GM12878 (cell line): ENCODE data around the gene TSEN54. TPM values are rescaled to one million over a fixed set of nuclear protein-coding genes. Genes with fewer than 3 reads are reported as not detected.
A peak's percentile ranks its signal among the peaks of the same experiment; 100 is the strongest.

Source experiments
- ASH2L ChIP-seq: fragments of 300-600, 200-600 bp; sonication (generic); IDR thresholded peaks from 2 replicates; pipeline ENCODE4 v1.6.1; 2017; ENCODE audit warnings: low read depth, mild to moderate bottlenecking, borderline replicate concordance
- BHLHE40 ChIP-seq, 2 experiments: fragments of 450-650 bp in 1 of 2; IDR thresholded peaks; 2 replicates each; pipeline ENCODE4 v1.6.1; 2011 to 2017; ENCODE audit warnings: low read depth in 2 of 2, borderline replicate concordance in 1 of 2, improper control_type of control experiment in 1 of 2, low read length in 1 of 2, mild to moderate bottlenecking in 1 of 2
- ESRRA ChIP-seq: IDR thresholded peaks from 2 replicates; pipeline ENCODE4 v1.6.1; 2012; ENCODE audit warnings: mild to moderate bottlenecking, low read length, improper control_type of control experiment
- EZH2 ChIP-seq: IDR thresholded peaks from 2 replicates; pipeline ENCODE4 v1.6.1; 2012; ENCODE audit warnings: low read depth, mild to moderate bottlenecking, control low read depth, inconsistent platforms, low read length, borderline replicate concordance; ENCODE audit not compliant: control insufficient read depth
- GABPA ChIP-seq: IDR thresholded peaks from 2 replicates; pipeline ENCODE4 v1.6.1; 2014; ENCODE audit warnings: antibody characterized with exemption, low read depth, mild to moderate bottlenecking, inconsistent platforms
- HDAC2 ChIP-seq: fragments of 200-600 bp; sonication (generic); IDR thresholded peaks from 2 replicates; pipeline ENCODE4 v1.6.1; 2017
- KDM1A ChIP-seq: fragments of 200-600 bp; sonication (generic); IDR thresholded peaks from 2 replicates; pipeline ENCODE4 v1.6.1; 2016; ENCODE audit warnings: borderline replicate concordance
- KLF5 ChIP-seq: fragments of 450-650 bp; IDR thresholded peaks from 2 replicates; pipeline ENCODE4 v1.6.1; 2014; ENCODE audit warnings: mild to moderate bottlenecking; ENCODE audit not compliant: partially characterized antibody
- LARP7 ChIP-seq: fragments of 450-650 bp; IDR thresholded peaks from 2 replicates; pipeline ENCODE4 v1.6.1; 2017; ENCODE audit warnings: mild to moderate bottlenecking
- MTA2 ChIP-seq: fragments of 450-650 bp; IDR thresholded peaks from 2 replicates; pipeline ENCODE4 v1.6.1; 2016; ENCODE audit warnings: low read depth, mild to moderate bottlenecking, moderate library complexity
- MXI1 ChIP-seq: fragments of 150-350 bp; IDR thresholded peaks from 2 replicates; pipeline ENCODE4 v1.6.1; 2011; ENCODE audit warnings: low read depth, mild to moderate bottlenecking, inconsistent platforms, low read length, improper control_type of control experiment
- NFIC ChIP-seq: IDR thresholded peaks from 2 replicates; pipeline ENCODE4 v1.6.1; 2012; ENCODE audit warnings: low read depth, mild to moderate bottlenecking, inconsistent platforms, low read length, moderate library complexity
- NFYA ChIP-seq: IDR thresholded peaks from 2 replicates; pipeline ENCODE4 v1.6.1; 2011; ENCODE audit warnings: low read depth, mild to moderate bottlenecking, low read length, improper control_type of control experiment, borderline replicate concordance
- NR2F1 ChIP-seq: fragments of 450-650 bp; conservative IDR thresholded peaks from 2 replicates; pipeline ENCODE4 v1.6.1; 2017; ENCODE audit warnings: mild to moderate bottlenecking
- PML ChIP-seq: IDR thresholded peaks from 2 replicates; pipeline ENCODE4 v1.6.1; 2012; ENCODE audit warnings: low read length, inconsistent platforms
- RCOR1 ChIP-seq: conservative IDR thresholded peaks from 2 replicates; pipeline ENCODE4 v1.6.1; 2012; ENCODE audit warnings: low read depth, low read length, improper control_type of control experiment
- SIN3A ChIP-seq: IDR thresholded peaks from 2 replicates; pipeline ENCODE4 v1.6.1; 2012; ENCODE audit warnings: low read depth, low read length, improper control_type of control experiment
- SMARCA5 ChIP-seq: fragments of 450-650 bp; IDR thresholded peaks from 2 replicates; pipeline ENCODE4 v1.6.1; 2017; ENCODE audit warnings: mild to moderate bottlenecking
- SPI1 ChIP-seq: IDR thresholded peaks from 2 replicates; pipeline ENCODE4 v1.6.1; 2011; ENCODE audit warnings: low read depth, mild to moderate bottlenecking, low read length, moderate library complexity, borderline replicate concordance; ENCODE audit not compliant: insufficient read depth
- YY1 ChIP-seq: IDR thresholded peaks from 2 replicates; pipeline ENCODE4 v1.6.1; 2011; ENCODE audit warnings: low read depth, mild to moderate bottlenecking, low read length
- ZBED1 ChIP-seq: IDR thresholded peaks from 2 replicates; pipeline ENCODE4 v1.6.1; 2016; ENCODE audit warnings: borderline replicate concordance
- ZNF622 ChIP-seq: fragments of 450-650 bp; IDR thresholded peaks from 2 replicates; pipeline ENCODE4 v1.6.1; 2017; ENCODE audit warnings: mild to moderate bottlenecking, inconsistent platforms
- polyA plus RNA-seq, 11 experiments: library from polyadenylated mRNA; depleted of rRNA in 4 of 11; unstranded in 6 of 11; stranded (reverse) in 5 of 11; fragments of >200 nt; fragmentation: Nextera tagmentation in 4 of 11; fragmentation: Illumina TruSeq in 1 of 11; extraction: Ambion mirVana in 4 of 11; extraction: Trizol in 1 of 11; gene quantifications; 1 replicate in 1 of 11; 2 replicates in 10 of 11; pipeline versions ENCODE4 v1.2.1 to v1.2.3, GENCODE V29; 2011 to 2016; ENCODE audit warnings: inconsistent platforms in 2 of 11, missing spikeins in 2 of 11, low read depth in 1 of 11
- total RNA-seq, 4 experiments: library from RNA; depleted of rRNA in 3 of 4; stranded (reverse); fragments of >200 nt in 3 of 4; fragmentation: Illumina TruSeq in 1 of 4; extraction: Trizol in 1 of 4; gene quantifications; 2 replicates each; pipeline versions ENCODE4 v1.2.1 to v1.2.3, GENCODE V29; 2013 to 2021
- TF ChIP-seq, protein P1 (sequence below): IDR thresholded peaks from 2 replicates; pipeline ENCODE4 v1.6.1; 2012; ENCODE audit warnings: mild to moderate bottlenecking, low read depth, low read length
- TF ChIP-seq, protein P2 (sequence below): fragments of 450-650 bp; IDR thresholded peaks from 2 replicates; pipeline ENCODE4 v1.6.1; 2018; ENCODE audit warnings: mild to moderate bottlenecking, low read depth, moderate library complexity; ENCODE audit not compliant: partially characterized antibody
- TF ChIP-seq, protein P3 (sequence below): IDR thresholded peaks from 2 replicates; pipeline ENCODE4 v1.6.1; 2011; ENCODE audit warnings: borderline replicate concordance, low read depth, mild to moderate bottlenecking, moderate library complexity, mixed read lengths, low read length; ENCODE audit not compliant: insufficient read depth; ENCODE audit errors: extremely low read length

Gene TSEN54
- total and polyA plus RNA-seq, 10 of the 15 experiments (the other 5 are each of a cell fraction or from before 2014, with no cell fraction given), result 7.1 to 48.0 (median 41.1) TPM

DNA sequence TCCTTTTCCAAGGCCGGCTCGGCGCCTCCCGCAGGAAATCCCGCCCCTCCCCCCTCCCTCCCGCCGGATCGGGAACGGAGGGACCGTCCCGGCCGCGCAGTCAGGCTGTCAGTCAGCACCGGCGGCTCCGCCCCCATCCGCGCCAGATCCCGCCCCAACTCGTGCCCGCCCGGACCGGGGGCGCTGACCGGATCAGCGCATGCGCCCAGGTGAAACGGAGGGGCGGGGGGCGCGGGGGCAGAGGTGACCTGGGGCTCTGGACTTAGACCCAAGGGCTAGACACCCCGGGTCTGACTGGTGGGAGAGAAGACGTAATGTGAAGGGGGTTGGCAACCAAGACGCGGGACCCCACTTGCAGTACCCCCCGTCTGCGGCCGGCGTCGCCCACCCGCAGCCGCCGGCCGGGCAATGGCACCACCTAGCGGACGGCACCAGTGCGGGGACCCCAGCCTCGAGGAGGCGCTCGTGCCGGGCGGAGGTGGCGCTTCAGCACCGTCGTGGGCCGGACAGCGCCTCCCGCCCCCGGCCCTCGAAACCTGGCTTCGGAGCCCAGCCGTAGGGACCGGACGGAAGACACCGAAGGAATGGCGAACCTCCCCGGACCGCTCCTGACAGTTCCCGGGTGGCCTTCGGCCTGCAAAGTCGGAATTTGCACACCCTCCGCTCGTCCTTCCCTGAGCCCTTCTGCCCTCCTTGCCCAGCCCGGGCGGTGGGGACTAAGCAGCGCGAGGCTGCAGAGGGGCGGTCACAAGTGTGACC is 653 bp upstream of the TSEN54 start, which contains the start of gene CASKIN2 (continued):
- TF ChIP-seq, protein P1, sequence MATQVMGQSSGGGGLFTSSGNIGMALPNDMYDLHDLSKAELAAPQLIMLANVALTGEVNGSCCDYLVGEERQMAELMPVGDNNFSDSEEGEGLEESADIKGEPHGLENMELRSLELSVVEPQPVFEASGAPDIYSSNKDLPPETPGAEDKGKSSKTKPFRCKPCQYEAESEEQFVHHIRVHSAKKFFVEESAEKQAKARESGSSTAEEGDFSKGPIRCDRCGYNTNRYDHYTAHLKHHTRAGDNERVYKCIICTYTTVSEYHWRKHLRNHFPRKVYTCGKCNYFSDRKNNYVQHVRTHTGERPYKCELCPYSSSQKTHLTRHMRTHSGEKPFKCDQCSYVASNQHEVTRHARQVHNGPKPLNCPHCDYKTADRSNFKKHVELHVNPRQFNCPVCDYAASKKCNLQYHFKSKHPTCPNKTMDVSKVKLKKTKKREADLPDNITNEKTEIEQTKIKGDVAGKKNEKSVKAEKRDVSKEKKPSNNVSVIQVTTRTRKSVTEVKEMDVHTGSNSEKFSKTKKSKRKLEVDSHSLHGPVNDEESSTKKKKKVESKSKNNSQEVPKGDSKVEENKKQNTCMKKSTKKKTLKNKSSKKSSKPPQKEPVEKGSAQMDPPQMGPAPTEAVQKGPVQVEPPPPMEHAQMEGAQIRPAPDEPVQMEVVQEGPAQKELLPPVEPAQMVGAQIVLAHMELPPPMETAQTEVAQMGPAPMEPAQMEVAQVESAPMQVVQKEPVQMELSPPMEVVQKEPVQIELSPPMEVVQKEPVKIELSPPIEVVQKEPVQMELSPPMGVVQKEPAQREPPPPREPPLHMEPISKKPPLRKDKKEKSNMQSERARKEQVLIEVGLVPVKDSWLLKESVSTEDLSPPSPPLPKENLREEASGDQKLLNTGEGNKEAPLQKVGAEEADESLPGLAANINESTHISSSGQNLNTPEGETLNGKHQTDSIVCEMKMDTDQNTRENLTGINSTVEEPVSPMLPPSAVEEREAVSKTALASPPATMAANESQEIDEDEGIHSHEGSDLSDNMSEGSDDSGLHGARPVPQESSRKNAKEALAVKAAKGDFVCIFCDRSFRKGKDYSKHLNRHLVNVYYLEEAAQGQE, result peak; percentile 97
- TF ChIP-seq NFIC (no peak), ASH2L (no peak), PML (no peak), YY1 (peak; percentile 56; the same call in 1 of the 2 replicates), ZBED1 (no peak), ZNF622 (no peak), LARP7 (peak; percentile 63), NR2F1 (peak; percentile 90), NFYA (no peak), GABPA (no peak), SMARCA5 (peak; percentile 93), HDAC2 (0 out of 2 replicates have a peak, but pooled peaks have one; percentile 80), KDM1A (no peak), KLF5 (no peak), ESRRA (no peak), MXI1 (peak; percentile 84), RCOR1 (no peak), SPI1 (no peak), EZH2 (no peak), MTA2 (no peak), SIN3A (peak; percentile 93), BHLHE40 (IDR thresholded peaks at IDR 0.05; ENCODE audit: borderline replicate concordance in 1 of 2, low read depth in 2 of 2, low read length in 1 of 2) (peak; percentile 83 to 94; a peak in 3 of 4 replicates)
- TF ChIP-seq, protein P2, sequence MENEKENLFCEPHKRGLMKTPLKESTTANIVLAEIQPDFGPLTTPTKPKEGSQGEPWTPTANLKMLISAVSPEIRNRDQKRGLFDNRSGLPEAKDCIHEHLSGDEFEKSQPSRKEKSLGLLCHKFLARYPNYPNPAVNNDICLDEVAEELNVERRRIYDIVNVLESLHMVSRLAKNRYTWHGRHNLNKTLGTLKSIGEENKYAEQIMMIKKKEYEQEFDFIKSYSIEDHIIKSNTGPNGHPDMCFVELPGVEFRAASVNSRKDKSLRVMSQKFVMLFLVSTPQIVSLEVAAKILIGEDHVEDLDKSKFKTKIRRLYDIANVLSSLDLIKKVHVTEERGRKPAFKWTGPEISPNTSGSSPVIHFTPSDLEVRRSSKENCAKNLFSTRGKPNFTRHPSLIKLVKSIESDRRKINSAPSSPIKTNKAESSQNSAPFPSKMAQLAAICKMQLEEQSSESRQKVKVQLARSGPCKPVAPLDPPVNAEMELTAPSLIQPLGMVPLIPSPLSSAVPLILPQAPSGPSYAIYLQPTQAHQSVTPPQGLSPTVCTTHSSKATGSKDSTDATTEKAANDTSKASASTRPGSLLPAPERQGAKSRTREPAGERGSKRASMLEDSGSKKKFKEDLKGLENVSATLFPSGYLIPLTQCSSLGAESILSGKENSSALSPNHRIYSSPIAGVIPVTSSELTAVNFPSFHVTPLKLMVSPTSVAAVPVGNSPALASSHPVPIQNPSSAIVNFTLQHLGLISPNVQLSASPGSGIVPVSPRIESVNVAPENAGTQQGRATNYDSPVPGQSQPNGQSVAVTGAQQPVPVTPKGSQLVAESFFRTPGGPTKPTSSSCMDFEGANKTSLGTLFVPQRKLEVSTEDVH, result no peak
- TF ChIP-seq, protein P3, sequence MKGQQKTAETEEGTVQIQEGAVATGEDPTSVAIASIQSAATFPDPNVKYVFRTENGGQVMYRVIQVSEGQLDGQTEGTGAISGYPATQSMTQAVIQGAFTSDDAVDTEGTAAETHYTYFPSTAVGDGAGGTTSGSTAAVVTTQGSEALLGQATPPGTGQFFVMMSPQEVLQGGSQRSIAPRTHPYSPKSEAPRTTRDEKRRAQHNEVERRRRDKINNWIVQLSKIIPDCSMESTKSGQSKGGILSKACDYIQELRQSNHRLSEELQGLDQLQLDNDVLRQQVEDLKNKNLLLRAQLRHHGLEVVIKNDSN, result no peak
